GM18520 (cell line): ENCODE results near the gene SLX4IP.
"Not testable (repeated sequence)": the region's sequence is repeated elsewhere in the genome, so short reads cannot be mapped to it uniquely, and the experiment has no call there.

Experiments
- ATAC-seq: cut with Tn5 transposase; IDR thresholded peaks from one replicate; pipeline ENCODE4 v1.9.1; 2021; ENCODE audit not compliant: unreplicated experiment

Gene SLX4IP

DNA sequence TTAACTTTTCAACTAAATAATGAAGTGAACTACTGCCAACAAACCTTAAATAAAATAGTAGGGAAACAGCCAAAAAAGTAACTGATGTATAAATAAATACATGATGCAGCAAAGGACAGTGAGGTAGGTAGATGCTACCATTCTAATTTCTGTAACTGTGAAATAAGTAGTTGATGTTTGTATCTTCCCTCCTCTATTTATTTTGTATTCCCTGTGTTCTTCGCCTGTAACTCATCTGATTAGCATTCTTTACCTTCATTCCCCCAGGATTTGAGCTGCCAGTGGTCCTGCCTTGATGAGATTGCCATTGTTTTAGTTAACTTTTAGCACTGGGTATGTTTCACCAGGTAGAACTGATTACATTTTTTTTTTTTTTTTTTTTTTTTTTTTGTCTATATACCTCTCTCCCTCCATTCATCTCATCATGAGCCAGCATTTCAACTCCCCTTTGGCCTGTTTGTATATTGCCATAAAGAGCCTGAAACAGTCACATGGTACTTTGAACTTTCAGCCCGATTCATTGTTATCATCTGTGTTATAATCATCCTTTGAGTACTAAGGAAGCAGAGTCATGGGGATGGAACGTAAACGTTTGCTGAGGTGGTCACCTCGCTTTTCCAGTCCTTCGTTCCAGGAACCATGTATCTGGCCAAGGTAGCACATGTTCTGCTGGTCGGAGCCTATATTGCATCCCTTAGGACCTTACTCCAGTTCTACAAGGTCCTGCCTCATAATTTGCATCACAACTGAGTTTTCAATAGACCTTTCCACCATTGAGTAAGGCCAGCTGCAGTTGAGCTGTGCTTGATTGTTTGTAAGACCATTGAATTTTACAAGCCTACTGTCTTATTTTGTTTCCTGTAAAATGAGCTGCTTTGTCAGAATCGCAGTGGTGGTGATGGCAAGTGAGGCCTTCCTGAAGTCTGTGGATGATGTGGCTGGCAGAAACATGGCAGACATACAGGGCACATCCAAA, 131.1 kb downstream of the SLX4IP start:
- no peak for ATAC-seq

DNA sequence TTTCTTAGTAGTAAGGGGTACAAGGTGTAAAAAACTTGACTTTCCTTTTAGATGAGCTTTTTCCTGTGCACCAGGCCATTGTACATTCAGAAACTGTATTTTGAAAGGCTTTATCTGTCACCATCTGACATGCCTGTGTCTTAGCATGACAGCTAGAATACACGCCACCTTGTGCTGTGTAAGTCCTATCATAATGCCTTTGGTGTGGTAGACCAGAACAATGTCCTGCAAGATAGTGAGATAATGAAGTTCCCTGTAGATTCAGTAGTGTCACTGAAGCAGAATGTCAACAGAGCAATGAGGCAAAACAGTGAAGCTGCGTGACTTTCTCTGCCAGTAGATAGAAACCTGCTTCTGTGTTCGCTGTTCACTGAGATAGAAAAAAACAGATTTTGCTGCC, 132.9 kb downstream of the SLX4IP start:
- ATAC-seq, result no peak

DNA sequence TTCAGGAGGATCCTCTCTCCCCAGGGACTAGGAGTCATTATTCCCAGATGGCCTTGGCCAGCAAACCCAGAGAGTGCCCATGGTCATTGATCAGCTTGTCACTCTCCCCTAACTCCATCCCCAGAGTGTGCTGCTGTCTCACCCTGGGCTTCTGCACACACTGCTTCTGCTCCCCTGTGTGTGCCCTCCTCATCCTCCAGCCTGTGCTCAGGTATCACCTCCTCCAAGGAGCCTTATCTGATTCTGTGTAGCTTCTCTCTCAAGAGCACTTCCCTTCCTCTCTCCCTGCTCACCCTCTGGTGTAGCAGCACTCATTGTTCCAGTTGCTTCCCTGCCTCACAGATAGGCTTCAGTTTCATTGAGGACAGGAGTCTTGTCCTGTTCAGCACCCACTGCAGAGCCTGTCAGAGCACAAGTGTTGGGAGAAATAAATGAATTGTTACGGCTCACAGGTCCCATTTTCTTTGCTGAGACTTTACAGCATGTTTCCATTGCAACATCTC, 136.3 kb downstream of the SLX4IP start:
- no peak for ATAC-seq

DNA sequence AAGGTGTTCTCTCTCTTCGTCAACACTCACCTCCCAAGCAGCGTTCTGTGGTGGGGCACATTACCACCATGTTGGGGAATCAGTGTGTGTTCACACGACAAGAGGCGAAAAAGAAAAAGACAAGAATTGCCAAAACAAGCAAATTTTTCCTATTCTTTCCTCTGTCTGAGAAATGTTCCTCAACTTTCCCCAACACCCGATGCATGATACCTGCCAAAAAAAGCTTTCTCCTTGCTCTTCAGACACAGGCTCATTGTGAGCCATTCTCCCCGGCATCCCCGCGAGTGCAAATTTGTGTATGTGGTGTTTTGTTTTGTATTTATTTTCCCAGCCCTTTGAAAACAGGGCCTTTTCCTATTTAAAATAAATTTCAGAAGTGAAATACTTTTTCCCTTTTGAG, 137.7 kb downstream of the SLX4IP start:
- ATAC-seq, result no peak

DNA sequence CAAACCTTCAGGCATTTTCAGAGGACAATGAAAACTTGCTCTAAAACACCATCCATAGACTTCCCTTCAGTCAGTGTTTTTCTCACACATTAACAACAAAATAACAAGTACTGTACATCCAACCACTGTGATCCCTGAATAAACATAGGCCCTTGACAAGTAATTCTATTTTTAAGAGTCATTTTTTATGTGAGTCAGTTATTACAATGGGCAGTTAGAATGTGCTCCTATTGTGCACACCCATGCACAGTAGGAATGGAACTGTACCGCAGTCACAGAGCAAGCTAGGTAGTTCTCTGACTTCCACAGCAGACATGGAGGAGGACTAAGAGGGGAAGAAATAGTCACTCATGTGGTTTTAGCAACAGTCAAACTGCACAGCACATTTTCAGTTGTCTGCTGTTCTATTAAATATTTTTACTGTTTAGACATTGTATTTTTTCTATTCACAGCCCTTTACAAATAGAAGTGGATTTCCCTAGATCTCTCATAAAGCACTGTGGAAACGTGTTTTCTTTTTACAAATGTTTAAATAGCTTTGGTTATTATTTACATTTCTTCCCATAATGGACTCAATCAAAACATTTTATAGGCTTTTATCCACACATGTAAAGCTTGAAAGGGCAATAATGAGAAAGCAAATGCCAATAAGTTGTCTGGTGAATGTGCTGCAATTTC, 138.3 kb downstream of the SLX4IP start:
- no peak for ATAC-seq

DNA sequence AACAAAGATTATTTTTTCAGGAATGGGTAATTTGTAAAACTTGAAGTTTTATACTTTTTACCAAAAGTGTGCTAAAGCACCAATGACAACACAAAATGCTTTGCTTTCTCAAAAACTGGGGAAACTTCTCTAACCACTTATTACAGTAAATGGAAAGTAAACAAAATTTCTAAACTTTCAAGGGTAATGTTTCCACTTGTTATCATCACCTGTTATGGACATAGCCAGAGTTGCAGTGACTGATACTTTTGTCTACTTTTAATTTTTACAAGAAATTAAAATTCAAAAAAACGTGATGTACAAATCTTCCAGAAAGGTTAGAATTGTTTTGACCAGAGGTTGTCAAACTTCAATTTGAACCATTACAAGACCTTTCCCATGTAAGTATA, 138.8 kb downstream of the SLX4IP start:
- ATAC-seq, result no peak

DNA sequence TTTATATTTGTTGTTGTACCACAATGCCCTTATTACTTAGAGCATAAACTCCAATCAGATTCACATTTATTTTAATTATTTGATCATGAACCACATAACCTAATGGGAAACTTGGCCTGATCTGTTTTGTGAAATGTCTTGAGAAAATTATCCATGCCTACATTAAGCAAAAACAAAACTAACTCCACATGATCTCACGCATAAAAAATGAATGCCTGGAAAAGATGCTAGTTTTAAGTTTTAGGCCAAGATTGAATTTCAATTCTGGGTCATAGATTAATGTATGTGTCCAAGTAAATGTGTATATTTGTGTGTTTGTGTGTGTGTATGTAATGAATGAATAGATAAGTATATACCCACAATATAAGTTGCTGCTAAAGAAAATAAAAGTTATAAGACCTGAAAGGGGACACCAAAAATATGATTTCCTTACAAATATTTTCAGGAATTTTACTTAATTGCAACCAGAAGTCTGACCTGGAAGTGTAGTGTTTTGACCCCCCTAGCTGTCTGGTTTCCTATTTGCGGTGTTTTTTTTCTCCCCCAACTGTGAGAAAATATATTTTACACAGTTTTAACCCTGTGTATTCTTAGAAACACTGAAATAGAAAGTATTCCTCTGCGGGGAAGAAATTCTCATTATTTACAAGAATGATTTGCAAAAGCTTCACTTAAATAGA, 141.4 kb downstream of the SLX4IP start:
- no peak for ATAC-seq

DNA sequence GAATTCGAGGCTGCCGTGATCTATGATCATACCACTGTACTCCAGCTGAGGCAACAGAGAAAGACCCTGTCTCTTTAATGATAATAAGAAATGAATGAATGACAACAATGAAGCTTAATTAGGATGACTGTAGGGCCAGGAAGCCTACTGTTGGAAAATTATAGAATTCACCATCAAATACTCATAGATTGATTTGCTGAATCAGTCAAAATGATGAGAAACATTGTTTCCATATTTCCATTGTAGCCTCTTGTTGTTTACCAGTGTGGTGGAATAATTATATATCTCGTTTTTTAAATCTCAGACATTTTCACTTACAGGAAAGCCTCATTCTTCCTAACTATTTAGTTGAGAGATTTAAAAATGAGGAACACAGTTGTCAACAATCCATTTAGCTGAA, 142.5 kb downstream of the SLX4IP start:
- ATAC-seq, result no peak

DNA sequence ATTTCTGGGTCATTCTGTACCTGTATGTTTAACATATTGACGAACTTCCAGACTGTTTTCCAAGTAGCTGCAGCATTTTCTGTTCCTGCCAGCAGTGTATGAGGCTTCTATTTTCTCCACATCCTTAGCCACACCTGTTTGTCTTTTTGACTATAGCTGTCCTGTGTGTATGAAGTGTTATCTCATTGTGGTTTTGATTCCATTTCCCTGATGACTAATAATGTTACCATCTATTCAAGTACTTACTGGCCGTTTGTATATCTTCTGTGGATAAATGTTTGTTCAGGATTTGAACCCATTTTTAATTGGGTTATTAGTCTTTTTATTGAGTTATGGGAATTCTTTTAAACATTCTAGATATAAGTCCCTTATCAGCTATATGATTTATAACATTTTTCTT, 143.5 kb downstream of the SLX4IP start:
- ATAC-seq, result peak; percentile 55

DNA sequence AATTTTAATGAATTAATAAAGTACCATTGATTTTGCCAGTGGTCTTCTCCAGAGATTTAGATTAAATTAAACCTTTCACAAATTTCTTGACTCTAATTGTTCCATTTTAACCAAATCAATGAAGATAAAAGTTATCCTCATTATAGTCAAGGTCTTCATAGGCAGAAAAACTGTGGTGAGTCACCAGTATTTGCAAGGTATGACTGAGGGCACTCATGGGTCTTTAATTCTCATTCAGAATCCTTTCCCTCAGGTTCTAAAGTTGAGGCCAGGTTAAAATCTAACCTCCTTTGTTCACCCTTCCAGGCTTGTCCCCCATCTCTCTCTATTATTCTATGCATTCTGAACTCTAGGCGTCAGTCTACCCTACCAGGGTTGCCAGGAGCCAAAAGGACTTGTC, 144.8 kb downstream of the SLX4IP start:
- ATAC-seq, result no peak

DNA sequence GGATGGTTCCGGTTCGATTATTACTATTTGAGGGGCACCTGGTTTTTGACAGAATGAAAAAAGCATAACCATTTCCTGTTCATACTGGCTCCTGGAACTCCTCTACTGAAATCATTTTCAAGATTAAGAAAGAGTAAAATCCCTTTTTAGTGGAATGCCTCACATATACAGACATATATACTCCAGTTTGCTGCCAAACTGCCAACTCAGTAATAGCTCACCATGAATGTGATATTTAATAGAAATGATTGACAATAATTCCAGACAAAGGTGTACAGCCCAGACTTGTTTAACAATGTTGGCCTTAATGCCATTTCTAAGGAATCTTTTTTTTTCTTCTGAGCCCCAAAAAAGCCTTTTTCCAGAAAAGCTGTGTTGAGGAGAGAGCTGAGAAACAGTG, 145.6 kb downstream of the SLX4IP start:
- ATAC-seq, result no peak

DNA sequence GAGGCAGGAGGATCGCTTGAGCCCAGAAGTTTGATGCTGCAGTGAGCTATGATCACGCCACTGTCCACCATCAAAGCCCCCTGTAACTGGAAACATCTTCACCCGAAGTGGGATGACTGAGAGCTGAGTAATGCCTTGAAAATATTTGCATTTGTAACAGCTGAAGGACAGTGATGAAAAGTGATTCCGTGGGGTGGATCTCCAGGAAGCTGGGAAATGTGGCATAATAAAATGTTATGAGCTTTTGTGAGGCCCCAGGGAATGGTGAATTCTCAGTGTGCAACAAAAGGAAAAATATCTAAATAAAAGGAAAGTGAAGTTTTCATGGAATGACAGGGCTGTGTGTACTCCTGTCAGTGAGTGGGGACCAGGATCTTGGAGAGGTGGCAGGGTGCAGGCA, 146.7 kb downstream of the SLX4IP start:
- no peak for ATAC-seq

DNA sequence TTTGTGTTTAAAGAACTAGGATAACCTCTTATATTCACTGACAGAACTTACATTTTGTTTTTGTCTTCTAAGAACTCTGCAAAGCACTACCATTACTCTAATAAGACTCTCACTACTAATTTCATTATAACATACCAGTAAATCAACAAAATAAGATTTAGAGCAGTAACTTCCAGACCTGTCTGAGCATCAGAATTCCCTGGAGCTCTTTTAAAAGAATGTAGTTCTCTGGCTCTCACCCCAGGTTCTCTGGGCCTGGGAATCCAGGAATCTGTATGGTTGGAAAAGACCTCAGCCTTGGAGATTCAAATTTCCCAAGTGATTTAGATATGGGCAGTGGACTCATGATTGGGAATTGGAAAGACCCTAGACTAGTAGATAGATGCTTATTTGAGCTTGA, 149.3 kb downstream of the SLX4IP start:
- no peak for ATAC-seq

DNA sequence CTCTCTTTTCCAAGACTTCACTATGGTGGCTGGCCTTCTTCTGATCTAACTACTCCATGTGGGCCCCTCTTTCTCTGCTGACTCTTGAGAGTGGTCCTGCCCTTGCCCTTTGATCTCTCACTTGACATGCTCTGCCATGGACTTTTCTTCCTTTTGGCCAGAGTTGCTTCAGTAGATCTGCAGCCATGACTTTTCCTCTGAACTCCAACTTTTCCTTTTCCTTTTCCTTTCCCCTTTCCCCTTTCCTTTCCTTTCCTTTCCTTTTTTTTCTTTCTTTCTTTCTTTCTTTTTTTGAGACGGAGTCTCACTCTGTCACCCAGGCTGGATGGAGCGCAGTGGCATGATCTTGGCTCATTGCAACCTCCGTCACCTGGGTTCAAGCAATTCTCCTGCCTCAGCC, 150.2 kb downstream of the SLX4IP start:
- ATAC-seq, result no peak

DNA sequence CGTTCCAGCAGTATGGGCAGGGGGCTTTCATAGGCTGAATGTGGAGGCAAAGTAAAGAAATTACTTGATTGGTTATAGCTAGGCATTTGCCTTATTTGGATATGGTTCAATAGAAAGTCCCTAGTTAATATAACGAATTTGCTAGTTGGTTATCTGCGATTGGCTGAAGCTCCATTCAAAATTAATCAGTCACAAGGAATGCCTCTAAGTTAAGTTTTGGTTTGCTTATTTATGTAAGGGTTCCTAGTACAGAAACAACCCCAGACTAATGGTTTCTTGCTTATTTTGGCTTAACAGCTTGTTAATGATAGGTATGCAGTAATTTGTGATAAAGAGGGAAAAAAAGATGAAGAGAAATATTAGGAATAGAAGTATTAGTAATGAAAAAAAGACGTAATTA, 151.2 kb downstream of the SLX4IP start:
- ATAC-seq, result no peak

DNA sequence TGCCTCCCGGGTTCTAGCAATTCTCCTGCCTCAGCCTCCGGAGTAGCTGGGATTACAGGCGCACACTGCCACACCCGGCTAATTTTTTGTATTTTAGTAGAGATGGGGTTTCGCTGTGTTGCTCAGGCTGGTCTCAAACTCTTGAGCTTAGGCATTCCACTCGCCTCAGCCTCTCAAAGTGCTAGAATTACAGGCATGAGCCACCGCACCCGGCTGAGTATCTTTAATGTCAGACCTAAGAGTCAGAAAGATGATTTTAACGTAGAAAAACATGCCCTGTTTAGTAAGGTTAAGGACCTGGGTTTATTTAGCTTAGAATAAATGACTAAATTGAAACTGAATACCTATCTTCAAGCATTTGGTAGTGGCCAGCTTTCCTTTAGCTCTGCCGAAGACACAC, 155.3 kb downstream of the SLX4IP start:
- ATAC-seq, result not testable (repeated sequence)

DNA sequence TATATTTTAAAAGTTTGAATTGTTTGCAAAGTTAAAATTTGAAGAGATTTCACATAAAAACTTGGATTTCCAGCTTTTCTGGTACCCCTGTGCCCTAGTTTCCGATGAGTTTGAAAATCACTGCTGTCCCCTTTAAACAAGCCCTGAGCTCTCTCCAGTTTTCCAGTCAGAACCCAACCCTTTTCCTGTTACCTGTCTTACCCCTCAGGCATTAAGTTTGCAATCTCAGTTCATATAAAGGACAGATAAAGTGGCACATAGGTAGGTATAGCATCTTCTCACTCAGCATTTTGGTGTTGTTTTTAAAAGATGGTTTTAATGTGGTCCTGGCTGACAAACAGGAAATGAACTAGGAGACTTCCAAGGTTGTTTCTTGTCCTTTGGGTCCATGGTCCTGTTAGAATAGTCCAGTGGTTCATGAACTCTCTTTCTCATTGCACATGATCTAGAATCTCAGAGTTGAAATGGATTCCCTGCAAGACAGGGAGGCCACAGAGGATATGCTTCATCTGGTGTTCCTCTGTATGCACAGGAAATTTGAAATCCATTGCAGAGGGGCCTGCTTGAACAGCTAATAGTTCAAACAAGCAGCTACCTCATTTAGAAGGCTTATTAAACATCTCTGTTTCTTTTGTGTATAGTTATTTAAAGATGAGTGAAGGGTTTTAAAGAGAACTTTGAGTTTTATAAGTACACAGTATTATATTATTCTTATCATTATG, 156.0 kb downstream of the SLX4IP start:
- ATAC-seq, result no peak

DNA sequence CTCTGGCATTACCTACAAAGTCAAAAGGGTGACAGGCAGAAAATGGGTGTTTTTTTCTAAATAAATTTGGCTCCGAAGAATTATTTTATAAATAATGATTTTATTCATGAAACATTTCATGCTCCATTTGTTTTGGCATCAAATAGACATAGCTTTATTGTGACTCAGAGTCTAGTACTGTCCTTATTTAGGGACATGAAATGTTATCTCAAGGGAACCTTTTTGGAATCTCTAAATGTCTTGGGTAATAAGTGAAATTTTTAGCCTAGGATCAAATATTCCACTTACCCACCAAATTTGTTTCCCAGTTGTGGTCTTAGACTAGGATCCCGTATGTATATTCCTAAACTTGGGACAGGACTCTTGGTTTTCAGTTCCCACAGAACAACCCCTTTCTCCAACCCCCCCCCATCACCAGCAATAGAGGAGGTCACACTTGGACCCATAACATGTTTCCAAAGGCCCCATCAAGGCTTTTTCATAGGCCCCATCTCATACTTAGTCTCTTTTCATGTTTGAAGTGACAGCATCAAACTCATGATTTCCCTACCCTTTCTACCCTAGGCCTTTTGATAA, 156.9 kb downstream of the SLX4IP start:
- no peak for ATAC-seq

DNA sequence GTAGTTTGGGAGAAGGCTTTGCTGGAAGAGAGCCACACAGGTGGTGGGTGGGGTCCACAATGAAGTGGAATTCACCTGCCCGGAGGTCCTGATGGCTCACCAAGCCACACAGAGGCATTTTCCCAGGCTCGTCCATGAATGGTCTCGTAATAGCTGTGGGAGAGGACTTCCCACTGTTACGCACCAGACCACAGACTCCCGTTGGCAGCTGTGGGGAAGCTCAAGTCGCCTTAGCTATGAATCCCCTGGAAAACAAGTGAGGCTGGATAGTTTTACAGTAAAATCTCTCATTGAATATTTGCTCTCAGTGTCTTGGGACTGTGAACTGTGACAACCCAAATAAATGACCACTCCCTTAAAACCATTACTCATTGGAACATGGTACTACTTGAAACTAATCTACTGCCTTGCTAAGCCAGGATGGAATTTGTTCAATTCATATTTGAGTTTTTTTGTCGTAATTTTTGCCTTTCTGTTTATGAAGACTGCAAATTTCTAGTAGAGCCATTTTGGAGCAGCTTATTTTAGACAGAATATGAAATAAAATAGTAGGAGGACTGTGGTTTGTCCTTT, 159.3 kb downstream of the SLX4IP start:
- ATAC-seq, result no peak

DNA sequence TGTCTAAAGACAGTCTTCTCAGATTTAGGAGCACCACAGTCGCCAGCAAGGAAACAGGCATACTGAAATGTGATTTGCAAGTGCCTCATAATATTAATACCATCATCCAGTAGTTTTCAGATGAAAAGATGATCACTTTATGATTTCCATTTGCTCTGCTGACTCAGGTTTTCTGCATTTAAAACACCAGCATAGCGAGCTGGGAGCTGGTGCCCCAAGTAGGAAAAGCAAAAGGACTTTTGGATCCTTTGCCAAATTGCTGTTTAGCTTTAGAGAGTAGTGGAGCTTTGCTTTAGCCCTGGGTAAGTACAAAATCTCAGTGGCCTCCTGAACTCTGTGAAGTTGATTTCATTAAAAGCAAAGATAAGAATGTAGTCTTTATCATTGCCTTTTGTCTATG, 160.2 kb downstream of the SLX4IP start:
- ATAC-seq, result no peak
